HepG2 (cell line): ENCODE measurements around the gene AP2B1. TPM values are rescaled to one million over a fixed set of nuclear protein-coding genes. Genes with fewer than 3 reads are reported as not detected.

Source experiments
- AFF4 ChIP-seq: sonication (generic); formaldehyde crosslinking; IDR thresholded peaks from 2 replicates; pipeline ENCODE4 v1.4.0; 2020; ENCODE audit warnings: missing genetic modification reagents
- CENPT ChIP-seq: sonication (generic); formaldehyde crosslinking; IDR thresholded peaks from 2 replicates; pipeline ENCODE4 v1.8.0; 2022; ENCODE audit warnings: low read depth, mild to moderate bottlenecking, moderate library complexity, missing genetic modification reagents
- ELF4 ChIP-seq: sonication (generic); formaldehyde crosslinking; IDR thresholded peaks from 2 replicates; pipeline ENCODE4 v1.5.0; 2020; ENCODE audit warnings: missing genetic modification reagents, mild to moderate bottlenecking, moderate library complexity, borderline replicate concordance
- HDAC1 ChIP-seq: sonication (generic); formaldehyde crosslinking; IDR thresholded peaks from 2 replicates; pipeline ENCODE4 v1.5.1; 2020; ENCODE audit warnings: mild to moderate bottlenecking, missing genetic modification reagents
- HIC2 ChIP-seq: sonication (generic); formaldehyde crosslinking; IDR thresholded peaks from 2 replicates; pipeline ENCODE4 v1.9.0; 2022; ENCODE audit warnings: low read depth, missing genetic modification reagents
- KLF9 ChIP-seq: IDR thresholded peaks from 2 replicates; pipeline ENCODE4 v1.6.1; 2016; ENCODE audit warnings: low read depth
- MBD4 ChIP-seq: IDR thresholded peaks from 2 replicates; pipeline ENCODE4 v1.6.1; 2012; ENCODE audit warnings: low read length, inconsistent platforms, borderline replicate concordance
- PITX1 ChIP-seq: sonication (generic); formaldehyde crosslinking; IDR thresholded peaks from 2 replicates; pipeline ENCODE4 v1.5.1; 2020; ENCODE audit warnings: mild to moderate bottlenecking, missing genetic modification reagents
- TP53 ChIP-seq: sonication (generic); formaldehyde crosslinking; conservative IDR thresholded peaks from 2 replicates; pipeline ENCODE4 v1.4.0; 2020; ENCODE audit warnings: missing genetic modification reagents
- ZBTB7A ChIP-seq: sonication (generic); formaldehyde crosslinking; IDR thresholded peaks from 2 replicates; pipeline ENCODE4 v1.8.0; 2022; ENCODE audit warnings: mild to moderate bottlenecking, missing genetic modification reagents
- ZNF260 ChIP-seq: sonication (generic); formaldehyde crosslinking; IDR thresholded peaks from 2 replicates; pipeline ENCODE4 v1.4.0; 2020; ENCODE audit warnings: missing genetic modification reagents, low read depth, mild to moderate bottlenecking, borderline replicate concordance
- ZNF496 ChIP-seq: sonication (generic); formaldehyde crosslinking; IDR thresholded peaks from 2 replicates; pipeline ENCODE4 v1.8.1; 2023; ENCODE audit warnings: mild to moderate bottlenecking, moderate library complexity, missing genetic modification reagents; ENCODE audit not compliant: insufficient replicate concordance
- ZNF589 ChIP-seq: sonication (generic); formaldehyde crosslinking; conservative IDR thresholded peaks from 2 replicates; pipeline ENCODE4 v1.8.0; 2022; ENCODE audit warnings: mild to moderate bottlenecking, moderate library complexity, missing genetic modification reagents
- ZNF646 ChIP-seq: sonication (generic); formaldehyde crosslinking; IDR thresholded peaks from 2 replicates; pipeline ENCODE4 v1.9.0; 2021; ENCODE audit warnings: mild to moderate bottlenecking, missing genetic modification reagents
- ZNF747 ChIP-seq: sonication (generic); formaldehyde crosslinking; IDR thresholded peaks from 2 replicates; pipeline ENCODE4 v1.8.1; 2023; ENCODE audit warnings: missing genetic modification reagents, mild to moderate bottlenecking, borderline replicate concordance
- polyA plus RNA-seq, 8 experiments: library from polyadenylated mRNA; depleted of rRNA in 3 of 8; stranded (reverse) in 7 of 8; unstranded in 1 of 8; fragments of >200 nt; fragmentation: Illumina TruSeq in 4 of 8; extraction: Trizol in 4 of 8; gene quantifications; 2 replicates each; pipeline versions ENCODE4 v1.2.1 to v1.2.3, GENCODE V29; 2011 to 2016; ENCODE audit warnings: low read depth in 4 of 8, missing spikeins in 1 of 8, mixed read lengths in 1 of 8; ENCODE audit not compliant: insufficient read depth in 1 of 8
- total RNA-seq, 5 experiments: library from RNA; depleted of rRNA; stranded (reverse); fragments of >200 nt; fragmentation: Illumina TruSeq; extraction: Trizol; gene quantifications; 2 replicates each; pipeline ENCODE4 v1.2.3, GENCODE V29; 2016; ENCODE audit warnings: low read depth in 1 of 5

AP2B1 gene
- total and polyA plus RNA-seq, 2 of the 13 experiments (the other 11 are each of a cell fraction or from before 2014, with no cell fraction given): 23.8 to 71.3 TPM

- TF ChIP-seq HDAC1 (CRISPR knock-in tag) (peak; percentile 91), CENPT (CRISPR knock-in tag) (no peak), TP53 (CRISPR knock-in tag) (peak; percentile 73; the same call in 1 of the 2 replicates), KLF9 (no peak), HIC2 (no peak), ZNF747 (CRISPR knock-in tag) (peak; percentile 67; the same call in 1 of the 2 replicates), ELF4 (peak; percentile 94; the same call in 1 of the 2 replicates), ZNF260 (CRISPR knock-in tag) (no peak), AFF4 (CRISPR knock-in tag) (0 out of 2 replicates have a peak, but pooled peaks have one; percentile 56), ZNF496 (CRISPR knock-in tag) (no peak), PITX1 (CRISPR knock-in tag) (peak; percentile 75; the same call in 1 of the 2 replicates), ZBTB7A (CRISPR knock-in tag) (peak; percentile 61; the same call in 1 of the 2 replicates), MBD4 (no peak), ZNF646 (CRISPR knock-in tag) (no peak), ZNF589 (CRISPR knock-in tag) (0 out of 2 replicates have a peak, but pooled peaks have one; percentile 17)
Observed at GRCh38 chr17:35578197-35578928, 8.8 kb upstream of the AP2B1 start, which contains the start of gene PEX12 (continued).
